Liver (tissue), 3 donors: ENCODE results near the gene ADAM8.

Experiments used
- CTCF ChIP-seq: fragments of 150-350 bp; IDR thresholded peaks from 2 replicates; pipeline ENCODE4 v1.5.1; 2017; ENCODE audit warnings: improper control_type of control experiment, low read depth, low read length; ENCODE audit not compliant: missing input control
- FOXA1 ChIP-seq: IDR thresholded peaks from 2 replicates; pipeline ENCODE4 v1.6.1; 2016; ENCODE audit warnings: antibody characterized with exemption
- JUND ChIP-seq, 2 donors: IDR thresholded peaks; 2 replicates each; pipeline ENCODE4 v1.6.1; 2016; ENCODE audit warnings: antibody characterized with exemption in 2 of 2
- MAX ChIP-seq: IDR thresholded peaks from 2 replicates; pipeline ENCODE4 v1.6.1; 2016; ENCODE audit warnings: antibody characterized with exemption
- REST ChIP-seq: IDR thresholded peaks from 2 replicates; pipeline ENCODE4 v1.6.1; 2016; ENCODE audit warnings: antibody characterized with exemption, mild to moderate bottlenecking
- SP1 ChIP-seq: IDR thresholded peaks from 2 replicates; pipeline ENCODE4 v1.6.1; 2018; ENCODE audit warnings: antibody characterized with exemption, mild to moderate bottlenecking
- TAF1 ChIP-seq: conservative IDR thresholded peaks from 2 replicates; pipeline ENCODE4 v1.6.1; 2016; ENCODE audit warnings: antibody characterized with exemption, mild to moderate bottlenecking
- YY1 ChIP-seq: IDR thresholded peaks from 2 replicates; pipeline ENCODE4 v1.6.1; 2016; ENCODE audit warnings: antibody characterized with exemption, mild to moderate bottlenecking
- TF ChIP-seq, protein P1 (sequence below): IDR thresholded peaks from 2 replicates; pipeline ENCODE4 v1.6.1; 2016; ENCODE audit warnings: antibody characterized with exemption
- donor health status: healthy.
- donor health status: healthy.

GRCh38 chr10:133307776-133308420, 31.2 kb upstream of the ADAM8 start:
- TF ChIP-seq TAF1 (no peak), CTCF (peak; percentile 69), REST (no peak), JUND (IDR thresholded peaks at IDR 0.05) (no peak), FOXA1 (no peak), YY1 (peak; percentile 73), MAX (no peak), SP1 (no peak)
- TF ChIP-seq, protein P1, sequence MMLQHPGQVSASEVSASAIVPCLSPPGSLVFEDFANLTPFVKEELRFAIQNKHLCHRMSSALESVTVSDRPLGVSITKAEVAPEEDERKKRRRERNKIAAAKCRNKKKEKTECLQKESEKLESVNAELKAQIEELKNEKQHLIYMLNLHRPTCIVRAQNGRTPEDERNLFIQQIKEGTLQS, result no peak
